LoVo (cell line): ENCODE results near the gene DRAP1.
"Not testable (repeated sequence)": the region's sequence is repeated elsewhere in the genome, so short reads cannot be mapped to it uniquely, and the experiment has no call there.

Experiments used
- DNase-seq: peaks from one replicate; pipeline ENCODE4 v3.0.0-alpha.2; 2016; ENCODE audit warnings: low spot score

Gene DRAP1

GRCh38 chr11:65886826-65887722, 32.2 kb upstream of the DRAP1 start:
- no peak for DNase-seq

- no peak for DNase-seq
Measured at GRCh38 chr11:65887723-65888162, 31.5 kb upstream of the DRAP1 start.

- DNase-seq, result peak; percentile 97
Measured at GRCh38 chr11:65888163-65888814, 30.9 kb upstream of the DRAP1 start, which contains the start of gene FIBP. TSS of gene FIBP (minus strand) at chr11:65888471. CDS start at chr11:65888418, 53 bp downstream.

GRCh38 chr11:65890324-65891218, 28.7 kb upstream of the DRAP1 start, which contains the start of gene CCDC85B:
TSS of gene CCDC85B (plus strand) at chr11:65890673. CDS start at chr11:65890784, 111 bp downstream.
- peak; percentile 95 for DNase-seq

GRCh38 chr11:65891219-65892136, 27.7 kb upstream of the DRAP1 start:
- DNase-seq, result peak; percentile 58

GRCh38 chr11:65892137-65892540, 27.1 kb upstream of the DRAP1 start:
- DNase-seq, result not testable (repeated sequence)

- DNase-seq, result no peak
Measured at GRCh38 chr11:65892661-65893317, 26.4 kb upstream of the DRAP1 start.

GRCh38 chr11:65894034-65894591, 25.1 kb upstream of the DRAP1 start:
- DNase-seq, result no peak

- no peak for DNase-seq
Measured at GRCh38 chr11:65895482-65895981, 23.7 kb upstream of the DRAP1 start.

- no peak for DNase-seq
Measured at GRCh38 chr11:65896034-65896999, 22.9 kb upstream of the DRAP1 start.

GRCh38 chr11:65897020-65897471, 22.2 kb upstream of the DRAP1 start:
- no peak for DNase-seq

GRCh38 chr11:65898656-65899355, 20.4 kb upstream of the DRAP1 start:
- no peak for DNase-seq

GRCh38 chr11:65899356-65900124, 19.7 kb upstream of the DRAP1 start:
- peak; percentile 79 for DNase-seq

- peak; percentile 98 for DNase-seq
Measured at GRCh38 chr11:65900125-65900898, 18.9 kb upstream of the DRAP1 start, which contains the start of gene FOSL1. TSS of gene FOSL1 (minus strand) at chr11:65900388. CDS start at chr11:65900339, 49 bp downstream.

GRCh38 chr11:65900899-65901180, 18.4 kb upstream of the DRAP1 start:
- no peak for DNase-seq

- DNase-seq, result peak; percentile 88
Measured at GRCh38 chr11:65903068-65903481, 16.2 kb upstream of the DRAP1 start.
